ENCODE measurements around the gene GBE1.

Gene GBE1

DNA sequence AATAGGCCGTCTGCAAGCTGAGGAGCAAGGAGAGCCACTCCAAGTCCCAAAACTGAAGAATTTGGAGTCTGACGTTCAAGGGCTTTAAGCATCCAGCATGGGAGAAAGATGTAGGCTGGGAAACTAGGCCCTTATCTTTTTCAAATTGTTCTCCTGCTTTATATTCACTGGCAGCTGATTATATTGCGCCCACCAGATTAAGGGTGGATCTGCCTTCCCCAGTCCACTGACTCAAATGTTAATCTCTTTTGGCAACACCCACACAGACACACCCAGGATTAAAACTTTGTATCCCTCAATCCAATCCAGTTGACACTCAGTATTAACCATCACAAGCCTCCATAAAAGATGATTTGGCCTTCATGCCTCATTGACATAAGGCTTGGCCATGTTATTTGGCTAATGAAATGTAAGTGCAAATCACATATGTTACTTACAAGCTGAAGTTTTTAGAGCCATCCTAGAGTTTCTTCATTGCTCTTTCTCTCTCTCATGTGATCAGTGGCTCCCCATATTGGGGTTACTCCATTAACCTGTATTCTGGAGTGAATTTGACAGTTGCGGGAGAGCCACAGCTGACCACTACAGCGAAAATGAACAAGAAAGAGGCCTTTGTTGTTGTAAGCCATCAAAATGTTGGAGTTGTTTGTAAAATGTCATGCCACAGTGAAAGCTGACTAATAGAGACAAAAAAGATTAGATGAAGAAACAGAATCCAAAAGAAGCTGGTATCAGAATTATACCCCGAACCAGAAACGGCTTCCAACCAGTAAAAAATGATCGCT lies 61.7 kb downstream of the GBE1 start:
- no peak for DNase-seq (ENCODE audit: low read depth)

DNA sequence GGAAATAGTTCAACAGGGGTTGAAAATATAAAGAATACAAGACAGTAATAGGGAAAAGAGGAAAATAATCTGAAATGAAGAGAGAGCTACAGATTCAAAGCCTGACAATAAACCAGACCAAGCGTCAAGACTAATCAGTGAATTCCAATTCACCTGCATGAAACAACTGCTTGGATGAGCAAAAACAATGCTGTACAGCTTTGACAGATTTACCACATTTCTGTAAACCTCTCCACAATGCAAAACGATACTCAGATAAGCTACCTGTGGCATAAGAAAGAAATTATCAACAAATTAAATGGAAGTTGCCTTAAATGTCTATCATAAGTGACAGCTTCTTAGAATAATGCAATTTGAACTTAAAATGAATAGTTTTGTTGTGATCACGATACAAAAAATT lies 65.4 kb downstream of the GBE1 start:
- no peak for DNase-seq (ENCODE audit: low read depth)

DNA sequence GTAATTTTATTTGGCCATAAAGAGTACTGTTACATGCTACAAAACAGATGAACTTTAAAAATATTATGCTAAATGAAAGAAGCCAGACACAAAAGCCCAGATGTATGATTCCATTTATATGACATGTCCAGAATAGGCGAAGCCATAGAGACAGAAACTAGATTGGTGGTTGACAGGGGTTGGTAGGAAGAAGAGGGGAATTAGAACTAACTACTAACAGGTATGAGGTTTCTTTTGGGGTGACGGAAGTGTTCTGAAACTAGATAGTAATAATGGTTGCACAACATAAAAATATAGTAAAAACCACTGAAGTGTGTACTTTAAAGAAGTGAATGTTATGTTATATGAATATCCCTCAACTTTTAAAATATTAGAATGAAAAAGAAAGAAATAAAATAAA lies 66.1 kb downstream of the GBE1 start:
- DNase-seq (ENCODE audit: low read depth), result no peak

- DNase-seq (ENCODE audit: low read depth), result no peak
Observed at GRCh38 chr3:81694662-81695061, 66.8 kb downstream of the GBE1 start.

DNA sequence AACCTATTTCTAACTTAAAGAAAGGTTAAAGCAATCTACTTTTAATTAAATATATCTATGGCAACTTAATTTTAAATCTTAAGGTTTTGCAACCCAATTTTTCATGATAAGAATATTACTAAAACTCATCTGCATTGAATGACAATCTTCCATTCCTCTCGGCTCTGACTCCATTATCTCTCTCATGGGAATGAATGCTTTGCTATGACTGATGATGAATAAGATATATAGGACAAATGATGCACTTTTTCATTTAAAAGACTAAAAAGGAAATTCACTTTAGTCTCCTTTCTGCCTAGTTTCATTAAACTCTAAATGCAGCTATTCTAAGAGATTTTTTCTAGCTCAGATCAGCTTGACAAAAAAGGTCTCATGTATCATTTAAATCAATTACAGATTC lies 68.7 kb downstream of the GBE1 start:
- no peak for DNase-seq (ENCODE audit: low read depth)

DNA sequence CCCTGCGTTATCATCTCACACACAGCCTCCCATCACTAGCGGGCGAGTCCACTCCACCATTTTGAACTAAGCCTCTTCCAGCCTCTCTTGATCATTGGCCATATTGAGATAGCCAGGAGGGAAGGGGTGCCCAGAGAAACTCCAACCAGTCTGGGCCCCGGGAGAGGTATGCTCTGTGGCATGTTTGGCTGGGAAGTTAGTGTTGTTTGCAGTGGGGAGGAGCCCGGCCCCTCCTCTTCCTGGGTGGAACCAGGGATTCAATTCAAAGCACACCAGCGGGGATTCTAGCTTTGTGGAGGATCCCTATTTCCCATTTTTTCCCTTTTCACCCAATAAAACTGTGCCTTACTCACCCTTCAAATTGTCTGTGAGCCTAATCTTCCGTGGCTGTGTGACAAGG lies 71.8 kb downstream of the GBE1 start:
- DNase-seq (ENCODE audit: low read depth), result no peak

DNA sequence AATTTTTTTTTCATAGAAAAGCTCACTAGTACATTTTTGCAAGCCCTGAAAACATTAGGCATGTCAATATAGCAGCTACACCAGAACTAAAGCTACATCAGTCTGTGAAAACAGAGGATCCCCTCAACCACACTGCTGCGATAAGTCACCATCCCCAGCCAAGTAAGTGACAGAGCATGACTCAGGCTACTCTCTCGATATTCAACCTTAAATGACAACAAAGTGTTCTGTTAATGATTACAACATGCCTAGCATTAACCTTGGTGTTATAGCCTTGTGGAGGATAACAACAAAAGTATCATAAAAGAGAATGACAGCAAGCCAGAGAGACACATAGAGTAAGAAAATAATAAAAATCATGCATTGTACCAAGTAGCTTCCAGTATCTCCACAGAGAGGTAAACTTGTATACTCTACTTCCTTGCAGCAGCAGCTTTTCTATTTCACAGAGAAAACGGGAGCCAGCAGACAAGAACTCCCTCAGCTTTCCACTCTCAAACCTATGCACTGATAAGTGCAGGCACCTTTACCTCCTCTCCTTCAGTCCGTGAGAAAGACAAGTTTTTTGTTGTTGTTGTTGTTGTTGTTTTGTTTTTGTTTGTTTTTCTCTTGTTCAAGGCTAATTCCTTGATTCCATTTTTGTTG lies 76.6 kb downstream of the GBE1 start:
- no peak for DNase-seq (ENCODE audit: low read depth)

- DNase-seq (ENCODE audit: low read depth), result no peak
Observed at GRCh38 chr3:81676706-81677456, 84.6 kb downstream of the GBE1 start.

- no peak for DNase-seq (ENCODE audit: low read depth)
Observed at GRCh38 chr3:81674690-81675089, 86.8 kb downstream of the GBE1 start.

DNA sequence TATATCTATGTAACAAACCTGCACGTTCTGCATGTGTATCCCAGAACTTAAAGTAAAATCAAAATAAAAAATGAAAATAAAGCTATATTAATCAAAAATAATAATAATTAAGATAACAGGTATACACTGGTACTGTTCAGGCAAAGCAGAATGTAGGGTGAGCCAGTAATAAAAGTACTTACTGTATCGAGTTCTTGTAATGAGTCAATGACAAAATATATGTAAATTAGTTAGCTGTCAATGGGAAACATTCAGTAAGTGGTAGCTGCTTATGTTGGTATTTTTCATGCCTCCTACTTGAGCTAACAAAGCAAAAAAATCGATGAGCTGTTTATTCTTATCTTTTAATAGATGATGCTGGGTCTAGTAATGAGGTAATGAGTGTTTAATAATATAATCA lies 93.2 kb downstream of the GBE1 start:
- no peak for DNase-seq (ENCODE audit: low read depth)

- DNase-seq (ENCODE audit: low read depth), result peak; percentile 22
Observed at GRCh38 chr3:81666502-81667121, 94.8 kb downstream of the GBE1 start.

GRCh38 chr3:81663114-81663513 lies 98.3 kb downstream of the GBE1 start:
- no peak for DNase-seq (ENCODE audit: low read depth)

DNA sequence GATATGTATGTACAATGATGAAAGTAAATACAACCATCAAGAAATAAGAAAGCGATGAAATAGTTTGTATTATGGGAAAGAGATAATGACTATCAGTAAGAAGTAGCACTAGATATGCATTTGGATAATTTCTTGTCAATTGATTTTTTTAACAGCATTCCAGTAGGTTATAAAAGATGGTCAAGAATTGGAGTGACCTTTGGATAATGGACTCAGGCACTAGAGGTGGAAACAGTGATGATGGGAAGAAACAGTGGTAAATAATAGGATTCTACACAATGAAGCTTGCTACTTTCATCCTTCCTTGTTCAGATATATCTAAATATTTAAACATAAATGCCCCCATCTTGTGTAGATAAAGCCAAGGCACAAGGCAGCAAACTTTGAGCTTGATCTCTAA lies 101.4 kb downstream of the GBE1 start:
- no peak for DNase-seq (ENCODE audit: low read depth)

- DNase-seq (ENCODE audit: low read depth), result no peak
Observed at GRCh38 chr3:81658322-81658997, 103.0 kb downstream of the GBE1 start.

- no peak for DNase-seq (ENCODE audit: low read depth)
Observed at GRCh38 chr3:81651139-81651538, 110.3 kb downstream of the GBE1 start.

- DNase-seq (ENCODE audit: low read depth), result no peak
Observed at GRCh38 chr3:81650187-81650586, 111.3 kb downstream of the GBE1 start.

- DNase-seq (ENCODE audit: low read depth), result no peak
Observed at GRCh38 chr3:81645248-81645647, 116.2 kb downstream of the GBE1 start.

DNA sequence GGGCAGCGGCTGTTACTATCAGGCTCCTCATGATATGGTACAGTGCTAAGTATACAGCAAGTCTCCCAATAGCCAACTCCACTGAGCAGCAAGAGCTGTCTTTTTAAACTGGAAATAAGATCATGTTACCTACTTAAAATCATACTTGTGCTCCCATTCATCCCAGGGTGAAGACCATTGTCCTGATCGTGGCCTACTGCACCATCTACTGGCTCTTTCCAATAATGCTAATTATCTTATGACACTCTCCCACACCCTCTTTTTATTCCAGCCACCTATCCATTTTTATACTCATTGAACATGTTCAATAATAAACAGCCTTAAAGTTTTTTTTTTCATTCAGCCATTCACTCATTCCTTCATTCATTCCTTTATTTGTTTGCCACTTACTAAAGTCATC lies 117.7 kb downstream of the GBE1 start:
- DNase-seq (ENCODE audit: low read depth), result peak; percentile 1

GRCh38 chr3:81638480-81638879 lies 123.0 kb downstream of the GBE1 start:
- no peak for DNase-seq (ENCODE audit: low read depth)

DNA sequence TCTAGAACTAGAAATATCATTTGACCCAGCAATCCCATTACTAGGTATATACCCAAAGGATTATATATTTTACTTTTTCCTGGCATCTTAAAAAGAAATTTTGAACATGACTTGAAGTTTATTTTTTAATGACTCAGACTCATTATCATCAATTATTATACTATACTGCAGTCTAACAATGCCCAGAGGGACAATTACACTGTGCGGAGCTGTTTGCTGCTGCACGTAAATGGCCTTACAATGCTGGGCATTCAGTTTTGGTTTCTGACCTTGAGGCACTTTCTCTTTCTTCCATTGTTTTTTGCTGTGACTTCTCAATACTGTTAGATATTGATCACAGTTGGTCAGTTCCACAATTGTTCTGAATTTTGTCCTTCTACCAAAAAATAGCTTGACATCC lies 128.8 kb downstream of the GBE1 start:
- no peak for DNase-seq (ENCODE audit: low read depth)

DNA sequence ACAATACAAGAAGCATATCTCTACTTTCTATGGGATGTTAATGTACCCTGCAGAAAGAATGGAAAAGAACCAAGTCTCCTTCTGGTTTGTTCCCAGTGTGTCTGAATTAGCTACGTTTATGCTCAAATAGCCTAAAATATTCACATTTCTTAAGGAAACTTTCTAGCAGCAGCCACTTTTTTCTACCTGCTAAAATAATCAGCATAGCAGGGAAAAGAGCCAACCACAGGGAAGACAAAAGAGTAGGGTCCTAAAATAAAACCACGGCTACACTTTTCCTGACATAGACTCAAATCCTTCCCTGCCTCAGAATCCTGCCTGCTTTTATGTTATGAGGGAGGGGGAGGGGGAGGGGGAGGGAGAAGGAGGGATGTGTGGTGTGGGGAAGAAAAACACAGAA lies 136.7 kb downstream of the GBE1 start:
- no peak for DNase-seq (ENCODE audit: low read depth)

- DNase-seq (ENCODE audit: low read depth), result no peak
Observed at GRCh38 chr3:81622395-81622794, 139.1 kb downstream of the GBE1 start.

Measured in fibroblast of the conjunctiva (primary cell).